ENCODE results near the gene VPS51. TPM values are rescaled to one million over a fixed set of nuclear protein-coding genes. Genes with fewer than 3 reads are reported as not detected.

Gene VPS51
- total RNA-seq, 4 donors from 2014 or later = 280 to 636 (median 416) TPM

DNA sequence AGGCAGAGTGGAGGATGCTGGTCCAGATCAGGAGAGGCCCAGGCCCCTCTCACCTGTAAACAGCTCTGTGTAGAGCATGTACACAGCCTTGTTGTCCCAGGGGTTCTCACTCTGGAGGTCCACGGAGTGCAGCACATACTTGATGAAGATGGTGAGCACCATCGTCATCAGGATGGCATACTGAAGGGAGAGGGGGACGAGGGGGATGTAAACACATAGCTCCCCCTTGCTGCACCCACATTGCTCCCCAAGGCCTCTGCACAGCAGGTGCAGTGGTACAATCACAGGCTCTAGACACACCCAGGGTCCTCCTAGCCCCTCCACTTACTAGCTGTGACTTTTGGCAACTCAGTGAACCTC, 35.4 kb downstream of the VPS51 start:
- Histone ChIP-seq H3K27me3 (no peaks in the 10 kb centered on the region), H3K36me3 (peaks cover 0 to 65% (median 0%) of the 10 kb centered on the region in 3 donors), H3K4me3 (peak overlapping the region in 1 of 4 donors; percentile 81), H3K27ac (peak overlapping the region in 1 of 4 donors; percentile 97), H3K4me1 (peaks cover 0 to 30% (median 13%) of the 10 kb centered on the region in 4 donors), H3K9me3 (no peaks in the 10 kb centered on the region)
- DNase-seq = peak in 1 of 3 donors; percentile 42
- TF ChIP-seq, protein P1, sequence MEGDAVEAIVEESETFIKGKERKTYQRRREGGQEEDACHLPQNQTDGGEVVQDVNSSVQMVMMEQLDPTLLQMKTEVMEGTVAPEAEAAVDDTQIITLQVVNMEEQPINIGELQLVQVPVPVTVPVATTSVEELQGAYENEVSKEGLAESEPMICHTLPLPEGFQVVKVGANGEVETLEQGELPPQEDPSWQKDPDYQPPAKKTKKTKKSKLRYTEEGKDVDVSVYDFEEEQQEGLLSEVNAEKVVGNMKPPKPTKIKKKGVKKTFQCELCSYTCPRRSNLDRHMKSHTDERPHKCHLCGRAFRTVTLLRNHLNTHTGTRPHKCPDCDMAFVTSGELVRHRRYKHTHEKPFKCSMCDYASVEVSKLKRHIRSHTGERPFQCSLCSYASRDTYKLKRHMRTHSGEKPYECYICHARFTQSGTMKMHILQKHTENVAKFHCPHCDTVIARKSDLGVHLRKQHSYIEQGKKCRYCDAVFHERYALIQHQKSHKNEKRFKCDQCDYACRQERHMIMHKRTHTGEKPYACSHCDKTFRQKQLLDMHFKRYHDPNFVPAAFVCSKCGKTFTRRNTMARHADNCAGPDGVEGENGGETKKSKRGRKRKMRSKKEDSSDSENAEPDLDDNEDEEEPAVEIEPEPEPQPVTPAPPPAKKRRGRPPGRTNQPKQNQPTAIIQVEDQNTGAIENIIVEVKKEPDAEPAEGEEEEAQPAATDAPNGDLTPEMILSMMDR (IDR thresholded peaks at IDR 0.05) = no peak
- TF ChIP-seq POLR2A (IDR thresholded peaks at IDR 0.05) = no peak

DNA sequence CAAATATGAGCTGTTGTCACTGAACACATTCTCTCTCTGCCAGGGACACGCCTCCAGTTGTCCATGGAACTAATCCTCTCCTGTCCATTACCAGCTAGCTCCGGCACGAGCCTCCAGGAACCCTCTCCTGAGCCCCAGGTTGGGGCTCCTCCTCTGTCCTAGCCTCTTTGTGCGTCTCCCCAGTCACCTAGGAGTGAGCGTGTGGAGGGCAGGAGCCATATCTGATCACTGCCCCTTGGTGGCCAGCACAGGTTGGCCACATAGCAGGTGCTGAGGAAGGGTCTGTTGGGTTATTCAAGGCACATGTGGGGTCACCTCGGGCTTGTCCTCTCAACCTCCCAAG, 35.9 kb downstream of the VPS51 start:
- H3K4me1 ChIP-seq = peaks cover 0 to 30% (median 13%) of the 10 kb centered on the region in 4 donors
- H3K36me3 ChIP-seq = peaks cover 0 to 60% (median 0%) of the 10 kb centered on the region in 3 donors
- peak overlapping the region in 1 of 4 donors; percentile 97 for H3K27ac ChIP-seq
- TF ChIP-seq, protein P1 (IDR thresholded peaks at IDR 0.05) = no peak
- no peak for TF ChIP-seq POLR2A (IDR thresholded peaks at IDR 0.05)
- peak overlapping the region in 2 of 4 donors; percentile 4 to 81 for H3K4me3 ChIP-seq
- no peak for DNase-seq
- H3K27me3 ChIP-seq = no peaks in the 10 kb centered on the region
- H3K9me3 ChIP-seq = no peaks in the 10 kb centered on the region

DNA sequence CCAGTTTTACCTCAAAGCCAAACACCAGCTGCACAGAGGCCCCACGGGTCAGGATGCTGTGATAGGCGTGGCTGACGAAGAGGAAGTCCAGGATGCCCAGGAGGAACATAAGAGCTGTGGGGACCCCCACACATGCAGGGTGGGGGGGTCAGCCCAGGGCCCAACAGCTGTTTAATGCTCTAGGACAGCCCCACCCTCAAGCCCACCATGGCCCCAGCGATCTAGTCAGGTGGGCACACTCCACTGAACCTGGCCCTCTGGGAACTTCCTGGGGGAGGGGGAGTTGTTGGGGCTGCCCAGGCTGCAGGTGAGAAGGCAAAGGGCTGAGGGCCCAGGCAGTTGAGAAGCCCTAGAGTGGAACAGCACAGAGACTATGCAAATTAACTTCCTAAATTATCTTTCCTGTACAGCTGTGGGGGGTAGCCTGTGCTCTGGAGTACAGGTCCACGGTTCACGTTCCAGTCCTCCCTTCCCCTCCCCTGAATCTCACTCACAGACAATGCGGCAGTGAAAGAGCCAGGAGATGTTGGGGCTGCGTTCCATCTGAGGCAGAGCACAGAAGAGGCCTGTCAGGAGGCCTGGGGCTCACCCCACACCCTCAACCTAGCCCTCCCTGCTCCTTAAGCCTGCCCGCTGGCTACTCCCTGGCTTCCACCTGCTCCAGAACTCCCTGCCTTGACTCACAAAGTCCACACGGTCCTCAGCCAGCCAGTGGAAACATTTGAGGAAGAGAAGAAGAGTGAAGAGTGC, 36.4 kb downstream of the VPS51 start:
- peaks cover 0 to 55% (median 0%) of the 10 kb centered on the region in 3 donors for H3K36me3 ChIP-seq
- H3K9me3 ChIP-seq = no peaks in the 10 kb centered on the region
- peak overlapping the region; percentile 81 to 96 (median 86) for H3K4me3 ChIP-seq
- H3K27me3 ChIP-seq = no peaks in the 10 kb centered on the region
- TF ChIP-seq, protein P1 (IDR thresholded peaks at IDR 0.05) = no peak
- no peak for TF ChIP-seq POLR2A (IDR thresholded peaks at IDR 0.05)
- peaks cover 0 to 30% (median 13%) of the 10 kb centered on the region in 4 donors for H3K4me1 ChIP-seq
- peak overlapping the region in 3 of 4 donors; percentile 96 to 98 (median 97) for H3K27ac ChIP-seq
- peak in 2 of 3 donors; percentile 82 to 85 for DNase-seq

DNA sequence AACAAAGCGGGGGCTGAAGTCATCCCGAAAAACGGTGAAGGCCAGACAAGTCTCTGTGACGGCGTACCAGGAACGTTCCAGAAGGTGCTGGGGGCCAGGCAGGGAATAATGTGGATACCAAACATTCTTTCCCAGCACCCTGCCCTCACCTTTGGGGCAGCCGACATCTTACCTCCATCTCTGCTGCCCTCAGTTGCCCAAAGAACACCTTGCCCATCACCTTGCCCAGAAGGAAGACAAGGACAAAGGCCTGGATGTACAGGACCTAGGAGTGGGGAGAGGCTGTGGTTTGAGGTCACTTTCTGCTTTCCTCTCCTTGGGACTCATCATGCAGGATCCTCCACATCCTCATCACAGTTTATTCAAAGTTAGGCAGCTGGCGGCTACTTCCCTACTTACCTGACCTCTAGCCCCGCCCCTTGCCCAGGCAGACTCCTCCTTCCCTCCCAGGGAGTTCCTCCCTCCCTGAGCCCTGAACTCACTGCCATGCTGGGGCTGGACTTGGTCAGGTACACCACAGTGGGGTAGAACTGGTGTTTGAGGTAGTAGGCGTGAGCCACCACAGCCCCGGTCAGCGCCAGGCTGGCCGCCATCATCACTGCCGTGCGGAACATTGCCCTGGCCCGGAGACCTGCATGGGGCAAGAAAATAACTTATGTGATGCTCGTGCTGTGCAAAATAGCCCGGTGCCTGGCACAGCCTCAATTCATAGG, 37.1 kb downstream of the VPS51 start:
- Histone ChIP-seq H3K4me3 (peak overlapping the region; percentile 81 to 96 (median 86)), H3K27me3 (no peaks in the 10 kb centered on the region), H3K4me1 (peaks cover 0 to 30% (median 13%) of the 10 kb centered on the region in 4 donors), H3K36me3 (peaks cover 0 to 48% (median 0%) of the 10 kb centered on the region in 3 donors), H3K27ac (peak overlapping the region; percentile 96 to 99 (median 98)), H3K9me3 (no peaks in the 10 kb centered on the region)
- TF ChIP-seq, protein P1 (IDR thresholded peaks at IDR 0.05) = no peak
- TF ChIP-seq POLR2A (IDR thresholded peaks at IDR 0.05) = peak; percentile 25 to 56
- peak; percentile 86 to 97 (median 96) for DNase-seq

DNA sequence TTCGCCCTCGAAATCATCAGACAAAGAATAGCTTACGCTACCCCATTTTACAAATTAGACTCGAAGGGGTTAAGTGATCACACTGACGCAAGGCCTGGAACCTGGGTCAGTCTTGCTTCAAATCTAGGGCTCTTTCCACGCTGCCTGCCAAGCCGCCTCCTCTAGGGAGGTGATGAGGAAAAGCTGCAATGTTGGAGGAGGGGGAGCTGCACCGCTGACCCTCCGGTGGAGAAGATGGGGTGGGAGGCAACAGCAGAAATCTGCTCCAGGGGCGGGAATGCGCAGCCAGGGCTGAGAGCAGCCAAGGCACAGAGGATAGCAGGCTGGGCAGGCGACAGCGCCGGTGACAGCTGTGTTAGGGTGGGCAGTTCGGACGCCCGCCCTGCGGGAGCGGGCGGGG, 37.7 kb downstream of the VPS51 start:
- TF ChIP-seq, protein P1 (IDR thresholded peaks at IDR 0.05) = no peak
- no peak for TF ChIP-seq POLR2A (IDR thresholded peaks at IDR 0.05)
- Histone ChIP-seq H3K4me3 (peak overlapping the region; percentile 81 to 96 (median 86)), H3K27ac (peak overlapping the region; percentile 96 to 99 (median 98)), H3K9me3 (no peaks in the 10 kb centered on the region), H3K4me1 (peaks cover 0 to 30% (median 13%) of the 10 kb centered on the region in 4 donors), H3K27me3 (no peaks in the 10 kb centered on the region), H3K36me3 (peaks cover 0 to 42% (median 0%) of the 10 kb centered on the region in 3 donors)
- peak in 2 of 3 donors; percentile 50 for DNase-seq
